ENCODE data around the gene CYBC1.
A peak's percentile ranks its signal among the peaks of the same experiment; 100 is the strongest.

The CYBC1 gene

DNA sequence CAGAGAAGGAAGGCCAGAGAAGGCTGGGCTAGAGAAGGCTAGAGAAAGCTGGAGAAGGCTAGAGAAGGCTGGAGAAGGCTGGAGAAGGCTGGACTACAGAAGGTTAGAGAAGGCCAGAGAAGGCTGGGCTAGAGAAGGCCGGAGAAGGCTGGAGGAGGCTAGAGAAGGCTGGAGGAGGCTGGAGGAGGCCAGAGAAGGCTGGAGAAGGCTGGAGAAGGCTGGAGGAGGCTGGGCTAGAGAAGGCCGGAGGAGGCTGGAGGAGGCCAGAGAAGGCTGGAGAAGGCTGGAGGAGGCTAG lies 25.7 kb downstream of the CYBC1 start:
- no peak overlapping the region for H3K4me3 ChIP-seq (ENCODE audit: low read depth, low read length)
- TF ChIP-seq, protein P1, sequence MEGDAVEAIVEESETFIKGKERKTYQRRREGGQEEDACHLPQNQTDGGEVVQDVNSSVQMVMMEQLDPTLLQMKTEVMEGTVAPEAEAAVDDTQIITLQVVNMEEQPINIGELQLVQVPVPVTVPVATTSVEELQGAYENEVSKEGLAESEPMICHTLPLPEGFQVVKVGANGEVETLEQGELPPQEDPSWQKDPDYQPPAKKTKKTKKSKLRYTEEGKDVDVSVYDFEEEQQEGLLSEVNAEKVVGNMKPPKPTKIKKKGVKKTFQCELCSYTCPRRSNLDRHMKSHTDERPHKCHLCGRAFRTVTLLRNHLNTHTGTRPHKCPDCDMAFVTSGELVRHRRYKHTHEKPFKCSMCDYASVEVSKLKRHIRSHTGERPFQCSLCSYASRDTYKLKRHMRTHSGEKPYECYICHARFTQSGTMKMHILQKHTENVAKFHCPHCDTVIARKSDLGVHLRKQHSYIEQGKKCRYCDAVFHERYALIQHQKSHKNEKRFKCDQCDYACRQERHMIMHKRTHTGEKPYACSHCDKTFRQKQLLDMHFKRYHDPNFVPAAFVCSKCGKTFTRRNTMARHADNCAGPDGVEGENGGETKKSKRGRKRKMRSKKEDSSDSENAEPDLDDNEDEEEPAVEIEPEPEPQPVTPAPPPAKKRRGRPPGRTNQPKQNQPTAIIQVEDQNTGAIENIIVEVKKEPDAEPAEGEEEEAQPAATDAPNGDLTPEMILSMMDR (IDR thresholded peaks at IDR 0.05; ENCODE audit: low read depth, low read length) = no peak

DNA sequence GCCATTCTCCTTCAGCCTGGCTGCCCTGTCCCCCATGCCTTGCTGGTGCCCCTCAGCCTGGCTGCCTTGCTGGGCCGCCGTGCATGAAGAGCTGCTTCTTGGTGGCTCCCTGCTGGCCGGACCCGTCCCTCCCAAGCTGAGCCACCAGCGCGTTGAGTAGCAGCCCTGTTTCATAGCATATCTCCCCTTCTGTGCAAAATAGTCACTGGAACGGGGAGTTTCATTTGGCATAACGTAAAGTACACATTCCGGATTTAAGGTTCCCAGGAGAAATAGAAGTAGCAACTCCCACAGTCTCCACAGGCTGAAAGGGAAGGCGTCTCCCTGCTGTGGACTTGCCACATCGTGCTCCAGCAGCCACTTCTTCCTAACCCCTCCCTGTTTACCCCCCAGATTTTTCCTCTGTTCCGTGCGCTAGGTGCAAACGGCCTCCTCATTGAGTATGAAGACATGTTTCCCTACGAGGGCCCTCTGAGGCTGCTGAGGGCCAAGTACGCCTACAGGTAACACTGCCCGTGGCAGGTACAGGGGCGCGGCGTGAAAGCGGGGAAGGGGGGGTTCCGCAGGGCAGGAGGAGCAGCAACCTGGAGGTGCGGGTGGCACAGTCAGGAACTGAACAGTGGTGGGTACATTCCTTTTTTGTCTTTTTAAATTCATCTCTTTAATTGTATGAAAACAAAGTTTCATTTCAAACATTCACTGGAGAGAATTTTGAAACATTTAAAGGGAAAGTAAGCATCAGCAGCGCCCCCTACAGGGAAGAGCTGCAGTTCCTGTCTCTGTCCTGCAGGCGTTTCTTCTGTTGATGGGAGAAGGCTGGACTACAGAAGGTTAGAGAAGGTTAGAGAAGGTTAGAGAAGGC lies 26.3 kb downstream of the CYBC1 start:
- TF ChIP-seq, protein P1 (IDR thresholded peaks at IDR 0.05; ENCODE audit: low read depth, low read length) = peak; percentile 86
- H3K4me3 ChIP-seq (ENCODE audit: low read depth, low read length) = no peak overlapping the region

DNA sequence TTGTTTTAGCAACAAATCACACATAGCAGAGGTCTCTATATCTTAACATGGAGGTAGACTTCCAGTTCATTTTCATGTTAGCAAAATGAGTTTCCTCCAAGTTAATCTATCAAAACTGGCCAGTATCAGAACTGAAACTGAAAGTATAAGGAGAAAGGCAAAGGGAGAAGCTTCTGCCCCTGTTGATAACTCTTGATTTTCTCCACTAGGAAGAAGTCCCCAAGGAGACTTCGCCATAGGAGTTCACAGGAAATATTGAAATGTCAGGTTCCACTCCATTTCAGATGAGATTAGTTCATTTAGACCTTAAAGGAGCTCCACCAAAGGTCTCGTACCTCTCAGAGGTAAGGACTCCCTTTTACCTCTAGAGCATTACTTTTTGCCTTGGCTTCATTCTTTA lies 31.0 kb downstream of the CYBC1 start:
- peak overlapping the region; percentile 85 for H3K4me3 ChIP-seq (ENCODE audit: low read depth, low read length)

DNA sequence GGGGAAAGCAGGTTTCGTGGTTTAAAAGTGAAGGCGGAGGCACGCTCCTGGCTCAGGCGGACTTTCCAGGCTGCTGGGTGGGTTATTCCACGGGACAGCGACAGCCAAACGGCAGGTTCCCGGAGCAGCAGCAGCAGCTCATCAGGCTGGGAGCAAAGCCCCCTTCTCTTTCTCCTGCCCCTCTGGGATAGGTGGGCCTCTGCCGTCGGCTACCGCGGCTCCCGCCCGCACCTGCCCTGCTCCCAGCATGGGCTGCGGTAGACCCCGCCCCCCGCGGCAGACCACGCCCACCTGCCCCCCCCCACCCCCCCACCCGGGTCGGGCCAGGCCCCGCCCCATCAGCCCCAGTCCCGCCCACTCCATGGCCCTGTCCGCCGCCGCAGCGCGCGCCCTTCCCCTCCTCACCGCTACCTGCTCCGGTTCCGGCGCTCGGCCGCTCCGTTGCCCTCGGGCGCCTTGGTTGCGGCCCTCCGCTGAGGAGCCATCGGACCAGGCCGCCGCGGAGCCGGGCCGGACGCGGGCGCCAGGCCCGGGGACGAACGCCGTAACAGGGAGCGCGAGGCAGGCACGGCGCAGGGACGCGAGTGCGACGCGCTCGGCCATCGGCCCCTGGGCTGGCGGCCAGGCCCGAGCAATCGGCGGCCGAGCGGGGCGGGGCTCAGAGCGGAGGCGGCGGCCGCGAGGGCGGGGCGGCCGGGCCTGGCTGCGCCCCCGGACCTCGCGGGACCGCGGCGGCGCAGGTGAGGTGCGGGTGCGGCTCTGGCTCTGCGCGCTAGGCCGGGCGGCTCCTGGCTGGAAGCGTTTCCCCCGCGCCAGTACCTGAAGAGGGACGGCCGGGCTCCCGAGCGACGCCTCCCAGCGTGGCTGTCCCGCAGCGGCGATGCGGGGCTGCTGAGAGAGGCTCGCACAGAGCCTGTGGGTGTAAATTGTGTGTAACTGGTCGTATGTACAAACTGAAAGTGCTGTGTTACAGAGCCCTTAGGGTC lies 32.3 kb downstream of the CYBC1 start, which contains the start of the genes HEXD and OGFOD3:
TSS of gene HEXD (plus strand) at position 347 of the 986 bp plus-strand sequence. CDS start 1,453 bp downstream, outside the sequence.
TSS of gene OGFOD3 (minus strand) at position 586 of the 986 bp plus-strand sequence. CDS start at position 485, 101 bp downstream.
- H3K4me3 ChIP-seq (ENCODE audit: low read depth, low read length) = peak within 1 kb of the TSS; percentile 85
- TF ChIP-seq, protein P1 (IDR thresholded peaks at IDR 0.05; ENCODE audit: low read depth, low read length) = no peak

More for the DNA sequence above, 31.0 kb downstream of the CYBC1 start:
- TF ChIP-seq, protein P1 (IDR thresholded peaks at IDR 0.05; ENCODE audit: low read depth, low read length) = no peak

DNA sequence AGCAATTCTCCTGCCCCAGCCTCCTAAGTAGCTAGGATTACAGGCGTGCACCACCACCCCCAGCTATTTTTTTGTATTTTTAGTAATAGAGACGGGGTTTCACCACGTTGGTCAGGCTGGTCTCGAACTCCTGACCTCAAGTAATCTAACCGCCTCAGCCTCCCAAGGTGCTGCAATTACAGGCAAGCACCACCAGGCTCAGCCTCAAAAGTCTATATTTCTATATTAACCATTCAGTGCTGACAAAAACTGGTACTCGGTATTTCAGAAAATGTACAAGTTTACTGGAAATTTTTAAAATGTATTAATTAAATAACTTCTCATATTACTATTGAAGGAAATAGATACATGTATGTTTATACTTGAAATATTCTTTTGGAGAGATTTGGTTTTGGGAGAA lies 33.8 kb downstream of the CYBC1 start:
- TF ChIP-seq, protein P1 (IDR thresholded peaks at IDR 0.05; ENCODE audit: low read depth, low read length) = no peak
- no peak overlapping the region for H3K4me3 ChIP-seq (ENCODE audit: low read depth, low read length)

DNA sequence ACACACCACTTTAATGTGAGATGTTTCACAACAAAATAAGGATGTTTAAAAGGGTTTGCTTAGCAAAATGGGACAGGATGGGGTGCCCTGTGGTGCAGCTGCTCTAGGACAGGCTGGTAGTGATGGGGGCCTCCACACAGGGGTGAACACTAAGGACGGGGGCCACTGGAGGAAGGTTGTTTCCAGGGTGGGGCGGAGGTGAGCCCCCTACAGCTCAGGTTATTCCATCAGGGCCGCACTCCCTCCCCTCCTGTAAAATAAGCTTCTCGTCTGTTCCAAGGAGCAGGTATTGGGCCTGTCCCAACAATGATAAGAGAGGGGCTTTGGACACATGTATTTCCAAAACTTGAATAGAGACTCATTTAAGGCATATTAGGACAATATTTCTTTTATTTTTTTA lies 34.3 kb downstream of the CYBC1 start:
- no peak overlapping the region for H3K4me3 ChIP-seq (ENCODE audit: low read depth, low read length)
- TF ChIP-seq, protein P1 (IDR thresholded peaks at IDR 0.05; ENCODE audit: low read depth, low read length) = no peak

Measured in WI38 (cell line).